HG02981 (cell line): ENCODE measurements around the gene ZNF362.
"Not testable (repeated sequence)": the region's sequence is repeated elsewhere in the genome, so short reads cannot be mapped to it uniquely, and the experiment has no call there.

ENCODE experiments used
- ATAC-seq: cut with Tn5 transposase; IDR thresholded peaks from one replicate; pipeline ENCODE4 v1.9.1; 2021; ENCODE audit warnings: mild to moderate bottlenecking, moderate library complexity; ENCODE audit not compliant: unreplicated experiment

ZNF362 gene

GRCh38 chr1:33282791-33283190 lies 26.5 kb downstream of the ZNF362 start:
- no peak for ATAC-seq

DNA sequence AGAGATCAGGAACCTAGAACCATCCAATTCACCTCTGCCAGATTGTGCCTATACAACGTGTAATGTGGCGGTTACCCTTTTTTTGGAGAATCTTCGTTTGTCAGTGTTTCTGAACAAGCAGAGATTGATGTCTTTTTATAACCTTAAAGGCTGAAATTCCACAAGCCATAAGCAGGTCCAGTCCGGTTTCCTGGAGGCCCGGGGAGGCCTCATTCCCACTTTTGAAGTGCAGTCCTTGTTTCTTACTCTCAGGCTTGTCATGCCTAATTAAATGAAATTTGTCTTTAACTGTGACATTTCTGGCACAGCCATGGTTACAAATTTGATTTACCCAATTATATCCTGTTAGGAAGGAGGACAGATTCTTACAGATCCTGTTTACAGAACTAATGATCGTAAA lies 27.8 kb downstream of the ZNF362 start:
- ATAC-seq, result no peak

DNA sequence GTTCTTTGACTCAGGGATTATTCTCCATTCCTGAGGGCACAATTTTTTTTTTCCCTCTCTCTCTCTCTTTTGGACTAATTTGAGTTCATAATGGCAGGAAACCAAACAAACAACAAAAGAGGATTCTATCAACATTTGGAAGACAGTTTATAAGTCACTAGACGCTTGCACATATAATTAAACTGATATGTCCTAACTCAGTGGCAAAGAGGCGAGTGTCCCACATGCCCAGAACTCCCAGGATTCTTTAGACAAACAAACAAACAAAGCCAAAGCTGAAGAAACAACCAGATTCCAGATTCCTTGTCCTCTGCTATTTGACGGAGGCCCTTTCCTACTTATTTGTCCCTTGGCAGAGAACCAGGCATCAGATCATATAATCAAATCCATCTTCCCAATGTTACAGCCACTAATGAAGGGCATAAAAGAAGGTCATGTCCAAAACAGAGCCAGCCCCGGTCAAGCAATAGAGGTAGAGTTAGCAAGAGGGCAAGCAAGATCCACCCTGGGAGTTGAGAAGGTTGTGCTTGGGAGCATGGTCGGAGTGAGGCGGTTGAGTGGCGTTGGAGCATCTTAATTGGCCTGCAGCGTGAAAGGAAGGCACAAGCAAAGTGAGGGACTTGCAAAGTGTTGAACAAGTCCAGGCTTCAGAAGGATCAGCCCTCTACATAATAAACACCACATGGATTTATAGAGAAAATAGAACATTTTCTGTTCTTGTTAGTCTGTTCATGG lies 30.3 kb downstream of the ZNF362 start:
- ATAC-seq, result no peak

DNA sequence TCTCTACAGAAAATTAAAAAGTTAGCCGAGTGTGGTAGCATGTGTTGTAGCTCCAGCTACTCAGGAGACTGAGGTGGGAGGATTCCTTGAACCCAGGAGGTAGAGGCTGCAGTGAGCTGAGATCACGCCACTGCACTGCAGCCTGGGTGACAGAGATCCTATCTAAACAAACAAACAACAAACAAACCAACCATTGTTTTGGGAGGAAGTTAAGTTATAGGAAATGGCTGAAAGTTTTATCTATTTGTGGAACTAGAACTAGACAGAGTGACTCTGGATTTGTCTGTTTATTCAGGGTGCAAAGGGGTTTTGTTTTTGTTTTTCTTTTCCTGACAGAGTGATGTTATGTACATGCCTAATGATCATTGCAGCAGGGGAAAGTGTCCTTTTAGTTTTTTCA lies 31.0 kb downstream of the ZNF362 start:
- ATAC-seq, result no peak

DNA sequence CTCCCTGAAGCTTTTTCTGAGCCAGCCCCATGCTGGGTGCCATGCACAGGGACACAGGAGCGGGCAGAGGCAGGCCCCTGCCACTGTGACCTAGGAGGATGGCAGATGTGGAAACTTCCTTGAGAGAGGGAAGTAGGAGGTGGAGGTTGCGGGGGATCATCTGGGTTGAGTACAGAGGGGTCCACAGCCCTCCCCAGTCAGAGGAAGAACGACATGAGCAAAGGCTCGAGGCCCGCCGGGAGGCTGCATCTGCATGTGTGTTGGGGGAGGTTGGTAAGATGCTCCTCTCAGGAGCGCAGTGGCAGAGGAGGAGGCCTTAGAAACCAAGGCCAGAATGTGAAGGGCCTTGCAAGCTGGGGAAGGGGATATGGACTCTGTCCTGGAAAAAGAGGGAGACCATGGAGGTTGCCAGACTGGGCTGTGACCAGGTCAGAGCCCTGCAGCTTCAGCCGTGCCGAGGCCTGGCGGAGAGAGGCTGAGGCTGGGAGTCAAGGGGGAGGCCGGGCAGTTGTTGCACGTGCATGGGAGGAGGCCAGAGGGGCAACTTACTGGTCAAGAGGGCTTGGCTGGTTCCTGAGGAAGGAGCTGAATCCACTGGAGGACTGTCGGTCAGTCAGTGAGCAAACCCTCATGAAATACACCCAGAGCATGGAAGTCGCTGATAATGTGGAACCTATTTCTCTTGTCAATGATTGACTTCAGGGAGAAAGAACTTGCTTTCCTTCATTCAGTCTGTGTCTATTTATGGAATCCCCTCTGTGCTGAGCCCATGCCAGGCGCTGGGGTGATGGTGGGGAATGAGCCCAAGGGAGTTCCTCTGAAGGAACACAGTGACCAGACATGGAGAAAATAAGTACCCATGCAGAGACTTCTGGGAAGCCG lies 32.9 kb downstream of the ZNF362 start:
- ATAC-seq, result no peak

DNA sequence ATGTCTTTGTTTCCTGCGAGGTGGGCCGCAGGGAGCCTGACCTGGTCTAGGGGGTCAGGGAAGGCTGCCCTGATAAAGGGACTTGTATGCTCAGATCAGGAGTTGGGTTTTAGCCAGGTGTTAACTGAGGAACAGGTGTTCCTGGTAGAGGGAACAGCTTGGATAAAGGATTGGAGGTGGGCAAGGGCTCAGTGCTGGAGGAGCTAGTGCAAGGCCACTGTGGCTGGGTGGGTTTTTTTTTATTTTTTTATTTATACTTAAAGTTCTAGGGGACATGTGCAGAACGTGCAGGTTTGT lies 33.5 kb downstream of the ZNF362 start:
- ATAC-seq, result no peak

DNA sequence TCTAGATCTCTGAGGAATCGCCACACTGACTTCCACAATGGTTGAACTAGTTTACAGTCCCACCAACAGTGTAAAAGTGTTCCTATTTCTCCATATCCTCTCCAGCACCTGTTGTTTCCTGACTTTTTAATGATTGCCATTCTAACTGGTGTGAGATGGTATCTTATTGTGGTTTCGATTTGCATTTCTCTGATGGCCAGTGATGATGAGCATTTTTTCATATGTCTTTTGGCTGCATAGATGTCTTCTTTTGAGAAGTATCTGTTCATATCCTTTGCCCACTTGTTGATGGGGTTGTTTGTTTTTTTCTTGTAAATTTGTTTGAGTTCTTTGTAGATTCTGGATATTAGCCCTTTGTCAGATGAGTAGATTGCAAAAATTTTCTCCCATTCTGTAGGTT lies 34.3 kb downstream of the ZNF362 start:
- ATAC-seq, result not testable (repeated sequence)

DNA sequence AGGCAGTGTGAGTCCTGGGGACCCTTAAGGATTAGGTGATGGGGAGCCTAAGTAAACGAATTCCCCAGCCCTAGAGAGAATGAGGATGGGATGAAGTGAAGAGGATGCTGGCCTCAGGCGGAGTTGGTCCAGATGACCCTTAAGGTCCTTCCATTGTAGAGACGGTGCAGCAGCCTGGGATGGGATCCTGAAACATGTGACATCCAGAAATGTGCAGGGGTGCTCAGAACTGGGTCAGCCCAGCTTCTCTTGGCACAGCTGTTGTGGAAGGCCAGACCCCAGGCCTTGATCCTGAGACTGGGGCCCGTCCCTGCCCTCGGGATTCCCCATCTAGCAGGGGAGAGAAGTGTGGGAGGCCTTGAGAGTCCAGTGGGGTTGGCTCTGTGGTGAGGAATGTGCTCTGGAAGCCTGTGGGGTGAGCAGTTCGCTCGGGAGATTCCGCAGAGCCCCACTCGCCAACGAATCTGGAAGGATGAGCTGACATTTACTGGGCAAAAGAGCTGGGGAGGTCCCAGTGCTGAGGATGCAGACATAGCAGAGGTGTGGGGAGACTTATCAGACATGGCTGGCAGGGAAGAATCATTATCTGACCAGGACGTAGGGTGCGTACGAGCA lies 36.5 kb downstream of the ZNF362 start:
- no peak for ATAC-seq

- ATAC-seq, result no peak
Observed at GRCh38 chr1:33294071-33295010, 38.0 kb downstream of the ZNF362 start.

DNA sequence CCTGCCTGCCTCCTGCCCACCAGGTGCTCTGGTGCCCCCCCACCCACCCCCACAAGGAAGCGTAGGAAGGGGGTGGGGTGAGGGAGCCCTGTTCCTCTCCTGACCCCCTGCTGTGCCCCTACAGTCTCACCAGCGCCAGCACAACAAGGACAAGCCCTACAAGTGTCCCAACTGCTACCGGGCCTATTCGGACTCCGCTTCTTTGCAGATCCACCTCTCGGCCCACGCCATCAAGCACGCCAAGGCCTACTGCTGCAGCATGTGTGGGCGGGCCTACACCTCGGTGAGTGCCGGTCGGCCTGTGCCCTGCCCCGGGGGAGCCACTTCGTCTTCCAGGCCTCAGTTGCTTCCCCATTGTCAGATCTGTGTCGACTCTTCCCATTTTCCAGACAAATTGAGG lies 38.7 kb downstream of the ZNF362 start:
- ATAC-seq, result no peak

DNA sequence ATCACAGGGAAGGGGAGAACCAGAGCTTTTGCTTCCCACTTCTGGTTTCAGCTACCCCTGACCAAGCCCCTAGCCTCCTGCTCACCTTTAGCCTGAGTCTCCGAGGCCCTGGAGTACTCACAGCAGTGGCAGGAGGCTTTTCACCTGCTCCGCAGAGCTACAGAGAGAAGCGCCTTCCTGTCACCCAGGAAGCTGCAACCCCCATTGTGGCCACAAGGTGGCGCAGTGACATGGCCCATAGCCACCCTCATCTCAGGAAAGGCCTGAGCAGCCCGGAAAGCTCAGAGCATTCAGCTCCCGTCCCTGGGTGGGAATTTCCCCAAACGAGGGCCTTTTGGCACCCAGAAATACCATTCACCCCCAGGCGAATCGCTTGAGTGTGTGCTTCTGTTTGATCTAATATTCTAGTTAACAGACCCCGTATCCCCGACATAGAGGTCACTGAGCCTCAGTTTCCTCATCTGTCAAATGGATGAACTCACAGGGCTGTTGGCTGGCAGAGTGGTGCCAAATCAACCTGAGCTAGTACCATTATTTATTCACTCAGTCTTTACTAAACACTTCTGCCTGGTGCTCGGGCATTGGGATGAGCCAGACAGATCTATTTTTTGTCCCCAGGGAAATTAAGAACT lies 39.3 kb downstream of the ZNF362 start:
- ATAC-seq, result peak; percentile 75

DNA sequence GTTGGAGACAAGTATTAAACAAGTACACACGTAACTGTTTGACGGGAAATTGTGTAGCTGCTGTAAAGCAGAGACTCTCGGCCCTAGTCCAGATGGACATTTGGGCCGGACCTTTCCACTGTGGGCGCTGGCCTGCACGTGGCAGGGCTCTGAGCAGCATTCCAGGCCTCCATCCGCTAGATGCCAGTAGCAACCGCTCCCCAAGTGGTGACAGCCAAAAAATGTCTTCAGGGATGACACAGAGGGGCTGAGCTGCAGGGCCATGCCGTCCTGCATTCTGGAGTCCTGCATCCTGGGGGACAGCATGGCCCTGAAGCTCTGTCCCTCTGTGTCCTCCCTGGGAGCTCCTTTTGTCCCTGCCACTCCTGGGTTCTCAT lies 39.8 kb downstream of the ZNF362 start:
- no peak for ATAC-seq

DNA sequence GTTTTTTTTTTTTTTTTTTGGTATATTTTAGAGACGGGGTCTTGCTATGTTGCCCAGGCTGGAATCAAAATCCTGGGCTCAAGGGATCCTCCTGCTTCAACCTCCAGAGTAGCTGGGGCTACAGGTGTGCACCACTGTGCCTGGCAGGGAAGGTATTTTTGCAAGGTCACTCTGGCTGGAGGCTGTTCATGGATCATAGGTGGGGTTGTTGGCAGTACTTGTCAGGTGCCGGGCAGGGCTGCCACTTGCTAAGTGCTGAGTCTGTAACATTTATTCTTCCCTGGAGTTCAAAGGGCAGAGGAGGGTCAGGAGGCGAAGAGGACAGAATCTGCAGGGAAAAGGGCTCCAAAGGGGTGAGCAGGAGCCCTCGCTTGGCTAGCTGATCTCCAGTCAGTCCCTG lies 40.5 kb downstream of the ZNF362 start:
- no peak for ATAC-seq

DNA sequence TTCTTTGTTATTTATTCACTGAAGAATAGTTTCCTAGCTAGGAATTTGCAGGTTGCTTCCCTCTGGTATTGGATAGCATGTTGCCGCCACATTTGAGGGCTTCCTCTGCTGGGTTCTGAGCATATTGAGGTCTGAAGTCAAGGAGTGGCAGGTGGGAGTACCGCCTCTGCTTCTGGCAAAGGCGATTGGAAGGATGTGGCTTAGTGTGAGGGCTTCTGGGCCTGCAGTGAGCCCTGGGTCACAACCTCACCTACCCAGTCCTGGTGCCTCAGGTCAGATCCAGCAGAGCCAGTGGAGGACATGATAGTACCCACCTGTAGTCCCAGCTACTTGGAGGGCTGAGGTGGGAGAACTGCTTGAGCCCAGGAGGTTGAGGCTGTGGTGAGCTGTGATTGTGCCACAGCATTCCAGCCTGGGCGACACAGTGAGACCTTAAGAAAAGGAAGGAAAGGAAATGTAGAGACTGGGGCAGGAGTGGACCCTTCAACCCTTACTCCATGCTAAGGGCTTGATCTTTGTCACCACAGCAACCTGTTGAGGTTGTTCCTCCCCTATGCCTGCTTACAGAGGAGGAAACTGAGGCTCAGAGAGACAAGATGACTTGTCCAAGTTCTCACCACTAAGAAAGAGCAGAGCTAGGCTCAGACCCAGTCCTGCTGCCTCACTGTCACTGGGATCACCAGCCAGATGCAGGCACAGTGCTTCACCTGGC lies 41.8 kb downstream of the ZNF362 start:
- no peak for ATAC-seq

GRCh38 chr1:33298623-33299277 lies 42.5 kb downstream of the ZNF362 start:
- ATAC-seq, result peak; percentile 55

DNA sequence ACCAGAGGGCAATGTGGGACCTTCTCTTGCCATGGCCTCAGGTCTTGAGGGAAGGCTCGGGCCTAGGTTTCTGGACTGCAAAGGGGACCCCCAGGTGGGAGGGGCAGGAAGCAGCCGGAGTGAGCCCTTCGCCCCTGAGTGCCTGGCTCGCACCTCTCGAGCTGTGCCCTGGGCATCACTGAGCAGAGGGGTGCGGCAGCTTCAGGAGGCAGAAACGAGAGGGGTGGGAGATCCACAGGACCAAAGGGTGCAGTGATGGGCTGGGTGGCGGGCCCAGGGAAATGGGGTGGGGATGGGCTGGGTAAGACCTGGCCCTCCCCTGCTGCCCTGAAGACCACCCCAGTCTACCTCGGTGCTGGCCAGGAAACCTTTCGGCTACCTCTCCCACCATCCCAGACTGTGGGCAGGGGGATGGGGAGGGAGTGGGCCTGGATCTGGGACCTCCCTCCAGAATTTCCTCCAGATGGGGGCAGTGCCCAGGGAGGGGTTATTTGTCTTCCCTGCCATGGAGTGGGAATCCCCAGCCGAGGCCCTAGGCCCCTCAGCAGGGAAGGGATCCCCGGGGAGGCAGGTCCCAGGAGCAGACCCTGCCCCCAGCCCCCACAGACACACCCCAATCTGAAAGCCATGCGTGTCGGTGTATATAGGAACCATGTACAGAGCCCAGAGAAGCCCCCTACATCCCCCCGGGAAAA lies 43.3 kb downstream of the ZNF362 start:
- no peak for ATAC-seq

GRCh38 chr1:33300673-33301072 lies 44.4 kb downstream of the ZNF362 start:
- ATAC-seq, result no peak

- no peak for ATAC-seq
Observed at GRCh38 chr1:33301273-33301984, 45.1 kb downstream of the ZNF362 start.
